Ectodermal cell (in vitro differentiated cells): ENCODE data around the gene MT3.

Experiments
- H3K27ac ChIP-seq: 2 replicates; pipeline ENCODE4 v1.7.0; 2013; ENCODE audit warnings: mild to moderate bottlenecking, low read depth, low read length; ENCODE audit not compliant: insufficient read depth, poor library complexity, severe bottlenecking
- H3K27me3 ChIP-seq: 2 replicates; pipeline ENCODE4 v1.7.0; 2013; ENCODE audit warnings: mild to moderate bottlenecking, low read length; ENCODE audit not compliant: insufficient read depth, control insufficient read depth, poor library complexity, severe bottlenecking
- H3K36me3 ChIP-seq: one replicate; pipeline ENCODE4 v1.7.0; 2013; ENCODE audit warnings: low read length; ENCODE audit not compliant: control insufficient read depth, insufficient read depth
- H3K4me1 ChIP-seq: one replicate; pipeline ENCODE4 v1.7.0; 2013; ENCODE audit warnings: low read length; ENCODE audit not compliant: control insufficient read depth, insufficient read depth
- H3K4me3 ChIP-seq: 2 replicates; pipeline ENCODE4 v1.7.0; 2013; ENCODE audit warnings: low read depth, low read length, control low read depth; ENCODE audit not compliant: insufficient read depth
- H3K9me3 ChIP-seq: 2 replicates; pipeline ENCODE4 v1.7.0; 2013; ENCODE audit warnings: mild to moderate bottlenecking, low read length, moderate library complexity; ENCODE audit not compliant: control insufficient read depth
- WGBS, 2 experiments: methylation state at CpG; one replicate each; pipeline ENCODE4 v1.1.7; 2013; ENCODE audit warnings: missing lambda C conversion rate in 2 of 2; 5-methylcytosine and 5-hydroxymethylcytosine counted together

The MT3 gene

GRCh38 chr16:56630134-56630533, 40.8 kb downstream of the MT3 start:
- 78 to 90% methylated on average over 3 of the region's 3 CpGs for WGBS, 2 experiments
- Histone ChIP-seq H3K27ac (no peak overlapping the region), H3K27me3 (peaks cover 96% of the 10 kb centered on the region)

GRCh38 chr16:56631197-56631596, 41.9 kb downstream of the MT3 start:
- H3K36me3 ChIP-seq = no peaks in the 10 kb centered on the region
- H3K27ac ChIP-seq = no peak overlapping the region
- peaks cover 96% of the 10 kb centered on the region for H3K27me3 ChIP-seq
- WGBS, 2 experiments = 61 to 62% methylated on average over 10 of the region's 10 CpGs
- H3K4me1 ChIP-seq = no peaks in the 10 kb centered on the region
- no peaks in the 10 kb centered on the region for H3K9me3 ChIP-seq
- H3K4me3 ChIP-seq = no peak overlapping the region

More at GRCh38 chr16:56630134-56630533, 40.8 kb downstream of the MT3 start:
- Histone ChIP-seq H3K36me3 (no peaks in the 10 kb centered on the region), H3K4me1 (no peaks in the 10 kb centered on the region), H3K4me3 (no peak overlapping the region), H3K9me3 (no peaks in the 10 kb centered on the region)

GRCh38 chr16:56631832-56632155, 42.5 kb downstream of the MT3 start:
- peaks cover 96% of the 10 kb centered on the region for H3K27me3 ChIP-seq
- peak overlapping the region; percentile 10 for H3K4me3 ChIP-seq
- H3K27ac ChIP-seq = no peak overlapping the region
- no peaks in the 10 kb centered on the region for H3K36me3 ChIP-seq
- no peaks in the 10 kb centered on the region for H3K9me3 ChIP-seq
- H3K4me1 ChIP-seq = no peaks in the 10 kb centered on the region
- WGBS, 2 experiments = 11 to 13% methylated on average over 14 of the region's 14 CpGs

GRCh38 chr16:56632156-56632847, 43.0 kb downstream of the MT3 start, which contains the start of gene MT1M:
Gene MT1M, plus strand, starts transcription at chr16:56632659. Its CDS starts 73 bp downstream, at chr16:56632732.
- 1% methylated on average over 61 of the region's 61 CpGs for WGBS, 2 experiments
- no peak within 1 kb of the TSS for H3K27ac ChIP-seq

GRCh38 chr16:56632848-56633365, 43.6 kb downstream of the MT3 start:
- Histone ChIP-seq H3K4me3 (no peak overlapping the region), H3K27ac (no peak overlapping the region), H3K36me3 (no peaks in the 10 kb centered on the region), H3K4me1 (no peaks in the 10 kb centered on the region), H3K9me3 (no peaks in the 10 kb centered on the region), H3K27me3 (peaks cover 99% of the 10 kb centered on the region)
- 4 to 6% methylated on average over 6 of the region's 6 CpGs for WGBS, 2 experiments

More at GRCh38 chr16:56632156-56632847, 43.0 kb downstream of the MT3 start, which contains the start of gene MT1M:
- H3K36me3 ChIP-seq = no peaks in the 10 kb centered on the region
- no peaks in the 10 kb centered on the region for H3K9me3 ChIP-seq
- H3K4me1 ChIP-seq = no peaks in the 10 kb centered on the region
- peaks cover 96% of the 10 kb centered on the region for H3K27me3 ChIP-seq
- H3K4me3 ChIP-seq = peak within 1 kb of the TSS; percentile 10

- peaks cover 100% of the 10 kb centered on the region for H3K27me3 ChIP-seq
- H3K4me1 ChIP-seq = no peaks in the 10 kb centered on the region
- no peak overlapping the region for H3K4me3 ChIP-seq
- H3K27ac ChIP-seq = no peak overlapping the region
- 37 to 43% methylated on average over 7 of the region's 7 CpGs for WGBS, 2 experiments
- no peaks in the 10 kb centered on the region for H3K36me3 ChIP-seq
- H3K9me3 ChIP-seq = no peaks in the 10 kb centered on the region
Observed at GRCh38 chr16:56633535-56633934, 44.2 kb downstream of the MT3 start.

GRCh38 chr16:56634715-56635440, 45.5 kb downstream of the MT3 start:
- H3K4me1 ChIP-seq = no peaks in the 10 kb centered on the region
- 3% methylated on average over 47 of the region's 47 CpGs for WGBS, 2 experiments
- H3K27ac ChIP-seq = no peak overlapping the region
- H3K9me3 ChIP-seq = no peaks in the 10 kb centered on the region
- H3K27me3 ChIP-seq = peaks cover 100% of the 10 kb centered on the region
- H3K4me3 ChIP-seq = no peak overlapping the region
- H3K36me3 ChIP-seq = no peaks in the 10 kb centered on the region

GRCh38 chr16:56635441-56635967, 46.2 kb downstream of the MT3 start:
- H3K9me3 ChIP-seq = no peaks in the 10 kb centered on the region
- WGBS, 2 experiments = 2 to 3% methylated on average over 40 of the region's 40 CpGs
- no peak overlapping the region for H3K27ac ChIP-seq
- H3K27me3 ChIP-seq = peaks cover 100% of the 10 kb centered on the region
- H3K4me3 ChIP-seq = no peak overlapping the region
- H3K4me1 ChIP-seq = no peaks in the 10 kb centered on the region
- H3K36me3 ChIP-seq = no peaks in the 10 kb centered on the region

GRCh38 chr16:56636616-56637413, 47.5 kb downstream of the MT3 start:
- Histone ChIP-seq H3K27me3 (peaks cover 100% of the 10 kb centered on the region), H3K36me3 (no peaks in the 10 kb centered on the region), H3K27ac (no peak overlapping the region), H3K9me3 (no peaks in the 10 kb centered on the region), H3K4me3 (no peak overlapping the region), H3K4me1 (no peaks in the 10 kb centered on the region)
- 18% methylated on average over 9 of the region's 9 CpGs for WGBS, 2 experiments
